Measurements from ENCODE around the gene MAP1LC3B. TPM values are rescaled to one million over a fixed set of nuclear protein-coding genes. Genes with fewer than 3 reads are reported as not detected.

MAP1LC3B gene
- polyA plus RNA-seq, 10 donors, result 47.3 to 64.6 (median 52.6) TPM

DNA sequence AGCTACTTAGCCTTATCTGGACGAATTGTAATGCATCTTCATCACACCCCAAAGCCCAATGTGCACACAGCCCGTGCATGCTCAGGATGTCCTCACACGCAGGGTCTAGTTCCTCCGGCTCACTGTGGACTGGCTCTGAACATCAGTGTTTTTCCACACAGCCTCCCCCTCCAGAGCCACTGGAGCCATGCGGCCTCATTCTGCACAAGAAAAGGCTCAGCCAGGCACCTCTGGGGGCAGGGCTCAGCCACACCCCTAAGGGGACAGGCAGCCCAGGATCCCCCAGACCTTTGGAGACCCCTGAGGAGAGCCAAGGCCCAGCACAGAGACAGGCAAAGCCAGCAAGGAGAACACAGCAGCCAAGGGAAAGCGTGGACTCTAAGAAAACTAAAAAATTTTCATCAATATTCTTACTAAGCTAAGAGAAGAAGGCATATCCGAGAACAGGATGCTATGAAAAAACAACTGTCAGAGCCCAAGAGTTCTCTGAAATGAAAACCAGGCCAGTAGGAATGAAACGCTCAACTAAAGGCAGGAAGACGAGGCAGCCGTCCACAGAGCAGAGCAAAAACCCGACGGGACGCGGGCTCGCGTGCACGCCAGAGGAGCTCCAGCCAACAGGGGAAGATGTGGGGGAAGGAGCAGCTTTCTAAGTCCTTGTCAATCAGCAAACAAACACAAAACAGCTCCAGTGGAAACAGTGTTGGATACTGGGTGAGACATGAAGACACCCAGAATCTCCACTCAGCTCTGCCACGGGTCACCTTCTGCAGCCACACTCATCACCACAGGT, 34.5 kb downstream of the MAP1LC3B start:
- DNase-seq, result no peak

- peak in 1 of 3 donors; percentile 52 for DNase-seq
Measured at GRCh38 chr16:87431926-87432325, 39.8 kb downstream of the MAP1LC3B start.

- no peak for DNase-seq
Measured at GRCh38 chr16:87432330-87432915, 40.3 kb downstream of the MAP1LC3B start.

DNA sequence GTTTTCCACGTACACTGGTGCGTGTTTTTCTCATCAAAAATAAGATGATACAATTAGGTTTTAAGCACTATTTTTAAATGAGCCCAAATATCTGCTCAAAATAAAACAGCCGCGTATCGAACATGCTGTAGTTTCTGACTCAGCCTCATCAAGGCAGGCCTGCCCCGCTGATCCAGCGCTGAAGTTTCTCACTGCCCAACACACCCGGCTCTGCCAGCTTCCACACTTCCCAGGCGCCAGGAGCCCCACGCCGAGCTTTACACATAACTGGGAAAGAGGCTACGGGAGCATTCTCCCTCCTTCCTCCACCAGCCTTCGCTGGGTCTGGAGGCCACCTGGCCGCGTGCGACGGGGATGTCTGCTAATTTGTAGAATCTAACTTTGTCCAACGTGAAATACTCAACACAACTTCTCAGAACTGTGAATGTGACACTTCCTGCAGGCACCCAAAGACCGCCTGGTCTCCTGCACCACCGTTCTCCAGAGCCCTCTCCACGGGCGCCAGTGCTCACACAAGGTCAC, 42.1 kb downstream of the MAP1LC3B start:
- DNase-seq, result no peak

DNA sequence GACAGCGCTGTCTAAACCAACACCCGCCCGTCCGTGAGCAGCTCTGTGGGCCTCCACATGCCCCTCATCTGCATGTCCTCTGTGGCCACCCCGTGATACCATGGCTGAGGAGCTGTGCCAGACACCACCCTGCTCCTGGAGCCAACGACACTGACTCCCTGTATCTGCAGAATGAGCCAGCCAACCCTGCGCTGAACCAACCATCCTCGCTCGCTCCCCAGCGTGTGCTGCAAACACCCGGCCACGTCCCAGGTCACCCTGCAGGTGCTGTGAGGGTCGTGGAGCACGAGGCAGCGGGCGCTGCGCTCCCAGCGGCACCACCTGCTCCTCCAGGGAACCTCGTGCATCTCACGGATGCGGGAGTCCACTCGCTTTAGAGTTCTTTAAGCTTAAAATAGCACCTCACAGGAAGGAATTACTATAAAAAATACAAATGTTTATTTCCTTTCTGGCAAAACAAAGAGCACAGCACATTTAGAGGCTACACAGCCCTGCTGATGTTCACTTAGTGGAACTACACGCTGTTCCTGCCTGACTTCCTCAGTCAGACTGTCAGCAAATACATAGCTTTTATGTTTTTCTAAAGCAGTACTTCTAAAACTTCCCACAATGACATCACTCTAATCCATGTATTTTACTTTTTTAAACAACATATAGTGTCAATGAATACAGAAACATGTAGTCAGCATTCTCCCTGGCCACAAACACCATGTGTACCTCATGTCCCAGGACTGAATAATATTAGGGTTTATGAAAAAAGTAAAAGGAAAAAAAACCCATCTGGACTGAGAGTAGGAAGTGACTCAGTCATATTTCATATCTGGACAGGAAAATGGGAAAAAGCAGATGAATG, 43.5 kb downstream of the MAP1LC3B start:
- peak; percentile 27 to 67 (median 66) for DNase-seq

DNA sequence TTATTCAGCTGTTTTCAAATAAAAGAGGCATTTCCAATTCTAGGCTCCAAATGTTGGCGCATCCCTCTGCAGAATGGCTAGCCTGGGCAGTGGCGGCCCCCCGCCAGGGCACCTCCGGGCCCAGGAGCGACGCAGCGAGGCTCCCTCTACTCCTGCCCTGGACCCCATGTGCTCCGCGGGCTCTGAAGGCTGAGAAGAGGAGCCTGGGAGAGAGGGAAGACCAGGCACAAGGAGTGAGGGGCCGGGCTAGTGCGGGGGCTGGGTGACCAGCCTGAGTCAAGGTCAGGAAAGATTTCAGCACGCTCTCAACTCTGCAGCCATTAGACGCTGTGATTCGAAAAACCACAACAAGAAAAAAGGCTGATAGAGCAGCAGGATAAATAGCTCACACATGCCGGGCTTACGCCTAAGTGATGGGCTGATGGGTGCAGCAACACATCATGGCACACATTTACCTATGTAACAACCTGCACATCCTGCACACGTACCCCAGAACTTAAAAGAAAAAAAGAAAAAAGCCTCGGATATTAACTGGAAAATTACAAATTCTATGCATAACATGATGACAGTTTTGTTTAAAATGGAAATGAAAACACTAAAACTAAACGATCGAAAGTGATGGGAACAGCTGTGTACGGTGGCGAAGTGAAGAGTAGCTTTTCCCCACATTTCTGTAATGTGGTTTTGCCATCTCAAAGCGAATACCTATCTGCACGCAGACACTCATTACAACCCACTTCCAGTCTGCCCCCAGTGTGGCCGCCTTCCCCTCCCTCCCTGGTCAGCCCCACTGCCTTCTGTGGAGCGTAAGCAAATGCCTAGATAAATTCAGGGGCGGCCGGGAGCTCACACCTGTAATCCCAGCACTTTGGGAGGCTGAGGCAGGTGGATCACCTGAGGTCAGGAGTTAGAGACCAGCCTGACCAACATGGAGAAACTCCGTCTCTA, 44.4 kb downstream of the MAP1LC3B start:
- no peak for DNase-seq

- no peak for DNase-seq
Measured at GRCh38 chr16:87437327-87437726, 45.2 kb downstream of the MAP1LC3B start.

- no peak for DNase-seq
Measured at GRCh38 chr16:87437911-87438610, 45.9 kb downstream of the MAP1LC3B start.

GRCh38 chr16:87438611-87438985, 46.5 kb downstream of the MAP1LC3B start:
- no peak for DNase-seq

GRCh38 chr16:87439926-87440325, 47.8 kb downstream of the MAP1LC3B start:
- no peak for DNase-seq

GRCh38 chr16:87441886-87442580, 49.9 kb downstream of the MAP1LC3B start:
- DNase-seq, result no peak

DNA sequence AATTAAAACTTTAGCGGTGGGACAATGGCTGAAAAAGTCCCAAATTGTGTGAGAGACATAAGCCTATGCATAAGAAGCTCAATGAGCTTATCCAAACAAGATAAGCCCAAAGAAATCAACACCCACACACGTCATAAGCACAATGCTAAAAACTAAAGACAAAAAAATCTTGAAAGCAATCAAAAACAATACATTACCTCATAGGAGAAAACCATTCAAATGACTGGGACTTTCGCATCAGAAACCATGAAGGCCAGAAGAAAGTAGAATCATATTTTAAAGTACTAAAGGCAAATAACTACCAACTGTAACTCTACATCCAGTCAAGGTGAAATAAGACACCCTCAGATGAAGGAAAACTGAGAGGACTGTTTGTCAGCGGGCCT, 50.4 kb downstream of the MAP1LC3B start:
- DNase-seq, result no peak

DNA sequence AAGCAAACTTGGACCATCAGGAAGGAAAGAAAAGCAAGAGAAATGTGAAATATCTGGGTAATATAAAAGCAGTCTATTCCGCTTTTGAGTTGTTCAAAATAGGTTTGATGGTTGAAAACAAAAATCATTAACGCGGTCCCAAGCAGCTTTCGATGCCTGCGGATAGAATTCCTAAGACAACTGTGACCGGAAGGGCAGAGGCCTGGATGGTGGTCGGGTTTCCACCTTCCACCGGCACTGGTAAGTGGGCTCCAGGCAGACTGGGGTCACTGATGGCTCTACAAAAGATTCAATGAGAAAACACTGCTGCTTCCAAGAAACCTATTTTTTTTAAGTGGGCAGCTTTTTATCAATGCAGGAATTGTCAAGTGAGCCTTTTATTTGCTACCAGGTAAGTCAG, 50.9 kb downstream of the MAP1LC3B start:
- DNase-seq, result no peak

DNA sequence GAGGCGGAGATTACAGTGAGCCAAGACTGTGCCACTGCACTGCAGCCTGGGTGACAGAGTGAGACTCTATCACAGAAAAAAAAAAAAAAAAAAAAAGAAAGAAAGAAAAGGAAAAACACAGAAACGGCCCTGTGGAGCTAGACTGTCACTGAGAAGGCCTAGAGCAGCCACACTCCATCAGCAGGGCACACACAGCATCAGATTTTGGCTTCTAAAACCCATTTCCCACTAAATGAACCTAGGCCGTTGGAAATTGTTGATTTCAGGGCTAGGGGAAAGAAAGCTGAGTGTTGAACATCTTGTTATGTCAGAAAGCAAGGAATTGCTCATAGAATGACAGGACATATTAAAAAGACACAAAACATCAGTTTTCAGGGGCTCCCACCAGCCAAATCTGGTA, 51.8 kb downstream of the MAP1LC3B start:
- no peak for DNase-seq

DNA sequence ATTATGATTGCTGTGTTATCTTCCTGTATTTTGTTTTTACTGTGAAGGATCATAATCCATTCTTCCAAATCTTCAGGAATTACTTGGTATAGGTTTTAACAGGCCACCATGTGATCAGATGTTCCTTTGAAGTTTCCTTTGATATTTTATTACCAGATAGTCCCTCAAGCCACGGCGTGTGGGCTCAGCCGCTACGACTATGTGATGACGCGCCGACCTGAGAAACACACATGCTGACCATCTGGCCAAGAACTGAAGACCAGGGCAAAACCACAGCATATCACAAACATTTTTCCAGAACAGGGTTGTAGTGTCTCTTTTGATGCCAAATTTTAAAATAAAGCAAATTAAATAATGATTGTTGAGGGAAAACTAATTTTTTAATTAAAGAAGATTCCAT, 53.4 kb downstream of the MAP1LC3B start:
- DNase-seq, result no peak

- no peak for DNase-seq
Measured at GRCh38 chr16:87446479-87446878, 54.3 kb downstream of the MAP1LC3B start.

DNA sequence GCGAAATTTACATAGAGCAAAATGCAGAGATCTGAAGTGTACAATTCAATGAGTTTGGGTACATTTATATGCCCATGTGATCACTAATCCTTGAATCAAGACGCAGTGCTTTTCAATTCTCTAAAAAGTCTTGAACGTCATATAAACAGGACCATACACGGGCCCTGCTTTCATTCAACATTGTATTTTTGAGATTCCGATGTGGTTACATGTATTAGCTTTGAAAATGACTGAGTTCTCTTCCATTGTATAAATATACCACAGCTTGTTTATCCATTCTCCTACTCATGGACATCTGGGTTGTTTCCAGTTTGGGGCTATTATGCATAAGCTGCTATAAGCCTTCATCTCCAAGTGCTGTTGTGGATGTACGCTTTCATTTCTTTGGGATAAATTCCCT, 55.2 kb downstream of the MAP1LC3B start:
- DNase-seq, result no peak

- DNase-seq, result no peak
Measured at GRCh38 chr16:87448866-87449265, 56.7 kb downstream of the MAP1LC3B start.

GRCh38 chr16:87451563-87452210, 59.6 kb downstream of the MAP1LC3B start:
- no peak for DNase-seq
